CD14-positive monocyte (primary cell): Measurements from ENCODE around the gene ATP1A3. TPM values are rescaled to one million over a fixed set of nuclear protein-coding genes. Genes with fewer than 3 reads are reported as not detected.

Experiments used
- DNase-seq, 3 donors: peaks; one replicate each; pipeline ENCODE4 v3.0.0-alpha.2; 2011 to 2022
- H2AFZ ChIP-seq: 2 replicates; pipeline ENCODE4 v1.6.0; 2012; ENCODE audit warnings: mild to moderate bottlenecking, low read depth, low read length, inconsistent platforms; ENCODE audit not compliant: insufficient read depth, poor library complexity, severe bottlenecking
- H3K27ac ChIP-seq, 2 donors: 1 replicate in 1 of 2; 2 replicates in 1 of 2; pipeline ENCODE4 v1.5.1; 2012 to 2013; ENCODE audit warnings: low read length in 2 of 2, control low read depth in 1 of 2, inconsistent platforms in 1 of 2, low read depth in 1 of 2, mild to moderate bottlenecking in 1 of 2
- H3K27me3 ChIP-seq, 2 donors: one replicate each; pipeline versions ENCODE4 v1.6.0 to v1.6.1; 2011 to 2013; ENCODE audit warnings: low read length in 2 of 2; ENCODE audit not compliant: control insufficient read depth in 2 of 2, insufficient read depth in 2 of 2
- H3K36me3 ChIP-seq, 2 donors: replicated peaks in 1 of 2; 1 replicate in 1 of 2; 2 replicates in 1 of 2; pipeline versions ENCODE4 v1.5.1 to v1.6.1; 2012 to 2013; ENCODE audit warnings: low read length in 2 of 2, control low read depth in 1 of 2, inconsistent platforms in 1 of 2, mild to moderate bottlenecking in 1 of 2; ENCODE audit not compliant: insufficient read depth in 2 of 2, control insufficient read depth in 1 of 2
- H3K4me1 ChIP-seq, 2 donors: 1 replicate in 1 of 2; 2 replicates in 1 of 2; pipeline versions ENCODE4 v1.5.1 to v1.6.1; 2012 to 2013; ENCODE audit warnings: low read length in 2 of 2, control low read depth in 1 of 2, inconsistent platforms in 1 of 2, mild to moderate bottlenecking in 1 of 2, moderate library complexity in 1 of 2; ENCODE audit not compliant: insufficient read depth in 2 of 2, control insufficient read depth in 1 of 2
- H3K4me2 ChIP-seq: replicated peaks from 2 replicates; pipeline ENCODE3; 2012; ENCODE audit warnings: low read length, moderate library complexity, mild to moderate bottlenecking; ENCODE audit not compliant: poor library complexity, severe bottlenecking; ENCODE audit errors: extremely low read depth
- H3K4me3 ChIP-seq, 3 experiments: fragments of 200-600 bp in 1 of 3; sonication (generic) in 1 of 3; replicated peaks in 1 of 3; 1 replicate in 2 of 3; 2 replicates in 1 of 3; pipeline ENCODE4 v1.5.1; 2011 to 2013; ENCODE audit warnings: low read length in 3 of 3, mild to moderate bottlenecking in 3 of 3, control low read depth in 2 of 3, low read depth in 2 of 3, inconsistent platforms in 1 of 3, moderate library complexity in 1 of 3
- H3K79me2 ChIP-seq: 2 replicates; pipeline ENCODE4 v1.6.0; 2012; ENCODE audit warnings: mild to moderate bottlenecking, control low read depth, inconsistent platforms, low read length, moderate library complexity; ENCODE audit not compliant: insufficient read depth
- H3K9ac ChIP-seq: 2 replicates; pipeline ENCODE4 v1.6.0; 2017; ENCODE audit warnings: low read length, mild to moderate bottlenecking; ENCODE audit not compliant: insufficient read depth, poor library complexity, severe bottlenecking
- H3K9me3 ChIP-seq, 2 donors: replicated peaks in 1 of 2; 1 replicate in 1 of 2; 2 replicates in 1 of 2; pipeline versions ENCODE4 v1.5.1 to v1.6.1; 2012 to 2013; ENCODE audit warnings: low read length in 2 of 2, control low read depth in 1 of 2; ENCODE audit not compliant: control insufficient read depth in 1 of 2, insufficient read depth in 1 of 2
- H4K20me1 ChIP-seq: 2 replicates; pipeline ENCODE4 v1.6.0; 2012; ENCODE audit warnings: mild to moderate bottlenecking, low read length, control low read depth, moderate library complexity; ENCODE audit not compliant: insufficient read depth
- H3K27ac Mint-ChIP-seq, 7 donors: one replicate each; pipeline ENCODE4 v1.8.0; 2020; ENCODE audit warnings: mild to moderate bottlenecking in 7 of 7, mixed read lengths in 7 of 7, moderate library complexity in 6 of 7, inconsistent platforms in 2 of 7
- H3K27me3 Mint-ChIP-seq, 3 donors: one replicate each; pipeline ENCODE4 v1.8.0; 2021 to 2022; ENCODE audit warnings: low read depth in 3 of 3, mild to moderate bottlenecking in 3 of 3, mixed read lengths in 3 of 3, moderate library complexity in 3 of 3, inconsistent platforms in 1 of 3
- H3K36me3 Mint-ChIP-seq, 2 donors: one replicate each; pipeline ENCODE4 v1.8.0; 2020; ENCODE audit warnings: mixed read lengths in 2 of 2, inconsistent platforms in 1 of 2, mild to moderate bottlenecking in 1 of 2
- H3K4me1 Mint-ChIP-seq: one replicate; pipeline ENCODE4 v1.8.0; 2020; ENCODE audit warnings: mild to moderate bottlenecking, mixed read lengths
- H3K4me3 Mint-ChIP-seq, 2 donors: one replicate each; pipeline ENCODE4 v1.8.0; 2020; ENCODE audit warnings: mild to moderate bottlenecking in 2 of 2, mixed read lengths in 2 of 2, moderate library complexity in 1 of 2
- H3K9me3 Mint-ChIP-seq, 7 donors: one replicate each; pipeline ENCODE4 v1.8.0; 2020 to 2022; ENCODE audit warnings: mixed read lengths in 7 of 7, mild to moderate bottlenecking in 6 of 7, moderate library complexity in 6 of 7, inconsistent platforms in 2 of 7
- WGBS: methylation state at CpG from one replicate; pipeline ENCODE4 v1.1.5; 2013; ENCODE audit warnings: missing lambda C conversion rate; ENCODE audit not compliant: insufficient coverage; 5-methylcytosine and 5-hydroxymethylcytosine counted together
- intact Hi-C, 2 donors: fragments of 100-400 bp; cut with micrococcal nuclease; formaldehyde crosslinking; loops; one replicate each; pipeline versions ENCODE4 v1.15.0 to v1.15.1; 2023
- polyA plus RNA-seq, 3 donors: library from polyadenylated mRNA; depleted of rRNA in 1 of 3; unstranded in 2 of 3; stranded (reverse) in 1 of 3; fragments of 300-500 nt in 2 of 3; fragments of >200 nt in 1 of 3; fragmentation: Illumina TruSeq in 2 of 3; gene quantifications; 1 replicate in 2 of 3; 2 replicates in 1 of 3; pipeline ENCODE4 v1.2.3, GENCODE V29; 2012 to 2021
- TF ChIP-seq, protein P1 (sequence below): fragments of 200-600 bp; IDR thresholded peaks from one replicate; pipeline ENCODE4 v1.8.0; 2022; ENCODE audit warnings: antibody characterized with exemption, mild to moderate bottlenecking

The ATP1A3 gene
- polyA plus RNA-seq, 3 donors = 0.07 to 0.10 TPM; not detected in 1

GRCh38 chr19:41937525-41938468 is 56.2 kb downstream of the ATP1A3 start:
- Mint-ChIP-seq H3K27ac (no peak overlapping the region), H3K27me3 (peaks cover 51 to 70% (median 60%) of the 10 kb centered on the region in 3 donors), H3K9me3 (peaks cover 0 to 11% (median 6%) of the 10 kb centered on the region in 7 donors), H3K36me3 (peaks cover 3 to 8% of the 10 kb centered on the region in 2 donors), H3K4me3 (peak overlapping the region in 1 of 2 donors; percentile 26), H3K4me1 (peaks cover 14% of the 10 kb centered on the region)
- intact Hi-C loops = no loop called here
- peaks cover 0 to 4% of the 10 kb centered on the region in 2 donors for H3K9me3 ChIP-seq
- TF ChIP-seq, protein P1, sequence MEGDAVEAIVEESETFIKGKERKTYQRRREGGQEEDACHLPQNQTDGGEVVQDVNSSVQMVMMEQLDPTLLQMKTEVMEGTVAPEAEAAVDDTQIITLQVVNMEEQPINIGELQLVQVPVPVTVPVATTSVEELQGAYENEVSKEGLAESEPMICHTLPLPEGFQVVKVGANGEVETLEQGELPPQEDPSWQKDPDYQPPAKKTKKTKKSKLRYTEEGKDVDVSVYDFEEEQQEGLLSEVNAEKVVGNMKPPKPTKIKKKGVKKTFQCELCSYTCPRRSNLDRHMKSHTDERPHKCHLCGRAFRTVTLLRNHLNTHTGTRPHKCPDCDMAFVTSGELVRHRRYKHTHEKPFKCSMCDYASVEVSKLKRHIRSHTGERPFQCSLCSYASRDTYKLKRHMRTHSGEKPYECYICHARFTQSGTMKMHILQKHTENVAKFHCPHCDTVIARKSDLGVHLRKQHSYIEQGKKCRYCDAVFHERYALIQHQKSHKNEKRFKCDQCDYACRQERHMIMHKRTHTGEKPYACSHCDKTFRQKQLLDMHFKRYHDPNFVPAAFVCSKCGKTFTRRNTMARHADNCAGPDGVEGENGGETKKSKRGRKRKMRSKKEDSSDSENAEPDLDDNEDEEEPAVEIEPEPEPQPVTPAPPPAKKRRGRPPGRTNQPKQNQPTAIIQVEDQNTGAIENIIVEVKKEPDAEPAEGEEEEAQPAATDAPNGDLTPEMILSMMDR = no peak
- DNase-seq = no peak
- peaks cover 8 to 14% of the 10 kb centered on the region in 2 donors for H3K4me1 ChIP-seq
- no peaks in the 10 kb centered on the region for H3K36me3 ChIP-seq
- H3K27me3 ChIP-seq = peaks cover 16 to 51% of the 10 kb centered on the region in 2 donors
- no peak overlapping the region for H3K4me2 ChIP-seq
- H3K4me3 ChIP-seq = no peak overlapping the region
- no peak overlapping the region for H3K27ac ChIP-seq
- 58% methylated on average over 18 of the region's 22 CpGs for WGBS
- H4K20me1 ChIP-seq = no peaks in the 10 kb centered on the region
- H3K79me2 ChIP-seq = no peaks in the 10 kb centered on the region
- no peak overlapping the region for H2AFZ ChIP-seq
- no peak overlapping the region for H3K9ac ChIP-seq

DNA sequence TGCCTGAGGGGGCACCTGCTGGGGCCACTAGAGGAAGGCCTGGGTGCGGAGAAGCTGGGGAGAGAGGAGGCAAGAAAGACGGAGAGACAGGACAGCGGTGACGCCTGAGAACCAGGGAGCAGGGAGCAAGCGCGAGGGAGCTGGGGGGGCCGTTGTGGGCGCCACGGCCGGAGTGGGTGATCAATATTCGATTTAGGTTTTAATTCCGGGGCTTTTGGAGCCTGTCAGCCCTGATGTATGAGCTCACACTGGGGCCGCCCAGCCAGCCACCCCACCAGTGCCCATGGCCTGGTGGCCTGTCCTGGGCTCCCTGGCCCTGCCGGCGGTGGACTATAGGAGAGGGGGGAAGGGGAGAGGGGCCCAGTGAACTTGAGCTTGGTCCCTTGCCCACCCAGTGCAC is 57.1 kb downstream of the ATP1A3 start:
- H3K27ac Mint-ChIP-seq = no peak overlapping the region
- DNase-seq = no peak
- no peak overlapping the region for H2AFZ ChIP-seq
- no peaks in the 10 kb centered on the region for H4K20me1 ChIP-seq
- H3K27me3 ChIP-seq = peaks cover 16 to 53% of the 10 kb centered on the region in 2 donors
- no peaks in the 10 kb centered on the region for H3K79me2 ChIP-seq
- H3K4me3 Mint-ChIP-seq = peak overlapping the region in 1 of 2 donors; percentile 62
- H3K9me3 Mint-ChIP-seq = peaks cover 0 to 11% (median 6%) of the 10 kb centered on the region in 7 donors
- H3K9me3 ChIP-seq = peaks cover 0 to 4% of the 10 kb centered on the region in 2 donors
- no peak overlapping the region for H3K4me2 ChIP-seq
- no peak overlapping the region for H3K4me3 ChIP-seq
- H3K9ac ChIP-seq = no peak overlapping the region
- H3K27me3 Mint-ChIP-seq = peaks cover 51 to 70% (median 52%) of the 10 kb centered on the region in 3 donors
- H3K4me1 ChIP-seq = peaks cover 8 to 14% of the 10 kb centered on the region in 2 donors
- H3K36me3 Mint-ChIP-seq = peaks cover 3 to 8% of the 10 kb centered on the region in 2 donors
- H3K36me3 ChIP-seq = no peaks in the 10 kb centered on the region
- no peak overlapping the region for H3K27ac ChIP-seq
- TF ChIP-seq, protein P1 = no peak
- intact Hi-C loops = no loop called here
- peaks cover 14% of the 10 kb centered on the region for H3K4me1 Mint-ChIP-seq
- 92% methylated on average over 14 of the region's 15 CpGs for WGBS
